HepG2 (cell line): Measurements from ENCODE around the gene INF2. TPM values are rescaled to one million over a fixed set of nuclear protein-coding genes. Genes with fewer than 3 reads are reported as not detected.

ENCODE experiments used
- GATAD2A ChIP-seq: IDR thresholded peaks from 2 replicates; pipeline ENCODE4 v1.6.1; 2016
- LCORL ChIP-seq, 2 experiments: fragments of 450-650 bp in 1 of 2; sonication (generic) in 1 of 2; formaldehyde crosslinking in 1 of 2; IDR thresholded peaks; 2 replicates each; pipeline versions ENCODE4 v1.5.0 to v1.6.1; 2017 to 2020; ENCODE audit warnings: antibody characterized with exemption in 1 of 2, missing genetic modification reagents in 1 of 2
- NCOA1 ChIP-seq: sonication (generic); formaldehyde crosslinking; IDR thresholded peaks from 2 replicates; pipeline ENCODE4 v1.9.0; 2021; ENCODE audit warnings: missing genetic modification reagents
- PCBP2 ChIP-seq: fragments of 200-400 bp; formaldehyde crosslinking; optimal IDR thresholded peaks from 2 replicates; pipeline ENCODE3; 2018; ENCODE audit warnings: low read length, low read depth; ENCODE audit not compliant: poor library complexity, severe bottlenecking
- SALL2 ChIP-seq: sonication (generic); formaldehyde crosslinking; IDR thresholded peaks from 2 replicates; pipeline ENCODE4 v1.8.1; 2023; ENCODE audit warnings: mild to moderate bottlenecking, missing genetic modification reagents, inconsistent platforms
- TOE1 ChIP-seq: sonication (generic); formaldehyde crosslinking; IDR thresholded peaks from 2 replicates; pipeline ENCODE4 v1.4.0; 2020; ENCODE audit warnings: mild to moderate bottlenecking, missing genetic modification reagents
- ZC3H4 ChIP-seq: sonication (generic); formaldehyde crosslinking; IDR thresholded peaks from 2 replicates; pipeline ENCODE4 v1.4.0; 2020; ENCODE audit warnings: missing genetic modification reagents, borderline replicate concordance
- ZNF207 ChIP-seq: fragments of 450-650 bp; IDR thresholded peaks from 2 replicates; pipeline ENCODE4 v1.6.1; 2016; ENCODE audit warnings: antibody characterized with exemption, borderline replicate concordance
- ZNF224 ChIP-seq: sonication (generic); formaldehyde crosslinking; IDR thresholded peaks from 2 replicates; pipeline ENCODE4 v1.5.0; 2020; ENCODE audit warnings: mild to moderate bottlenecking, missing genetic modification reagents
- ZNF317 ChIP-seq: sonication (generic); formaldehyde crosslinking; IDR thresholded peaks from 2 replicates; pipeline ENCODE4 v1.5.0; 2020; ENCODE audit warnings: mild to moderate bottlenecking, missing genetic modification reagents
- ZNF350 ChIP-seq: sonication (generic); formaldehyde crosslinking; IDR thresholded peaks from 2 replicates; pipeline ENCODE4 v1.4.0; 2020; ENCODE audit warnings: mild to moderate bottlenecking, low read depth, missing genetic modification reagents, borderline replicate concordance
- ZNF383 ChIP-seq: sonication (generic); formaldehyde crosslinking; IDR thresholded peaks from 2 replicates; pipeline ENCODE4 v1.4.0; 2020; ENCODE audit warnings: missing genetic modification reagents, mild to moderate bottlenecking, borderline replicate concordance
- ZNF614 ChIP-seq: IDR thresholded peaks from 2 replicates; pipeline ENCODE4 v1.6.1; 2018; ENCODE audit warnings: missing biosample characterization, missing genetic modification reagents, inconsistent platforms, borderline replicate concordance
- ZNF615 ChIP-seq: sonication (generic); formaldehyde crosslinking; IDR thresholded peaks from 2 replicates; pipeline ENCODE4 v1.5.0; 2020; ENCODE audit warnings: mild to moderate bottlenecking, missing genetic modification reagents, borderline replicate concordance
- ZNF644 ChIP-seq: IDR thresholded peaks from 2 replicates; pipeline ENCODE4 v1.6.1; 2016; ENCODE audit warnings: low read depth
- polyA plus RNA-seq, 8 experiments: library from polyadenylated mRNA; depleted of rRNA in 3 of 8; stranded (reverse) in 7 of 8; unstranded in 1 of 8; fragments of >200 nt; fragmentation: Illumina TruSeq in 4 of 8; extraction: Trizol in 4 of 8; gene quantifications; 2 replicates each; pipeline versions ENCODE4 v1.2.1 to v1.2.3, GENCODE V29; 2011 to 2016; ENCODE audit warnings: low read depth in 4 of 8, missing spikeins in 1 of 8, mixed read lengths in 1 of 8; ENCODE audit not compliant: insufficient read depth in 1 of 8
- total RNA-seq, 5 experiments: library from RNA; depleted of rRNA; stranded (reverse); fragments of >200 nt; fragmentation: Illumina TruSeq; extraction: Trizol; gene quantifications; 2 replicates each; pipeline ENCODE4 v1.2.3, GENCODE V29; 2016; ENCODE audit warnings: low read depth in 1 of 5
- TF ChIP-seq, protein P1 (sequence below): sonication (generic); formaldehyde crosslinking; IDR thresholded peaks from 2 replicates; pipeline ENCODE4 v1.4.0; 2020; ENCODE audit warnings: missing genetic modification reagents, borderline replicate concordance
- TF ChIP-seq, protein P2 (sequence below): sonication (generic); formaldehyde crosslinking; IDR thresholded peaks from 2 replicates; pipeline ENCODE4 v1.5.0; 2020; ENCODE audit warnings: mild to moderate bottlenecking, missing genetic modification reagents
- TF ChIP-seq, protein P3 (sequence below): sonication (generic); formaldehyde crosslinking; IDR thresholded peaks from 2 replicates; pipeline ENCODE4 v1.4.0; 2020; ENCODE audit warnings: mild to moderate bottlenecking, missing genetic modification reagents

Gene INF2
- total and polyA plus RNA-seq, 2 of the 13 experiments (the other 11 are each of a cell fraction or from before 2014, with no cell fraction given), result 16.4 to 26.4 TPM

DNA sequence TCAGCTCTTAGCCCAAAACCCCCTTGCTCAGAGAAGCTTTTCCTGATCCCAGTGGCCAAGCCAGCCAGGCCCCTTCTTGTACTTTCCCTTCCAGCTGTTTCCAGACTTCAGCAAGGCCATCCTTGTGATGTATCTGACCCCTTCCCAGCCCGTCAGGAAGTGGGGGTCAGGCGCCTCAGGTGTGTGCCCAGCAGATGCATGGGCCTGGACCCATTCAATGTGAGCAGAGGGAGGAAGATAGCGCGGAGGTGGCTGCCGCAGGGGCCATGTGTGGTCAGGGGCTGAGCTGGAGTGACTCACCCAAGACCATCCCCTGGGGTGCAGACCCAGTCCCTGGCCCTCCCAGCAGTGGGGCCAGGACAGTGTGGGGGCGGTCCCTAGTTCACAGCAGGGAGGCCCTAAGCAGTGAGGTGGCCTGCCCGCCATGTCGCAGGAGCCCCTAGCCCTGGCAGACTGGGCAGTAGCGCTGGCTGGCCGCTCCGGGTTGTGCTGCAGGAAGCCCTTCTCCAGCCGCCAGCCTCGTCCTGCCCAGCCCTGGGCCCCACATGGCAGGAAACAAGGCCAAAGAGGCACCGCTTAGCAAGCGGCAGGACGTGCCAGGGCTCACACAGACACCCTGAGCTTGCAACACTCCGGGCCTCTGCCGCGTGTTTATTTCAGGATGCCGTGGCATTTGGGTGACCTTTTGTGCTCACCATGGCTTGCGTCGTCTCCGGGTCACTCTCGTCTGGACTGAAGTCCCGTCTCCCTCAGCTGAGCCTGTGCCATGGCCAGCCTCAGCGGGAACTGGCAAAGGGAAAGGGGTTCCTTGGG lies 46.6 kb downstream of the INF2 start (continued):
- TF ChIP-seq, protein P1, sequence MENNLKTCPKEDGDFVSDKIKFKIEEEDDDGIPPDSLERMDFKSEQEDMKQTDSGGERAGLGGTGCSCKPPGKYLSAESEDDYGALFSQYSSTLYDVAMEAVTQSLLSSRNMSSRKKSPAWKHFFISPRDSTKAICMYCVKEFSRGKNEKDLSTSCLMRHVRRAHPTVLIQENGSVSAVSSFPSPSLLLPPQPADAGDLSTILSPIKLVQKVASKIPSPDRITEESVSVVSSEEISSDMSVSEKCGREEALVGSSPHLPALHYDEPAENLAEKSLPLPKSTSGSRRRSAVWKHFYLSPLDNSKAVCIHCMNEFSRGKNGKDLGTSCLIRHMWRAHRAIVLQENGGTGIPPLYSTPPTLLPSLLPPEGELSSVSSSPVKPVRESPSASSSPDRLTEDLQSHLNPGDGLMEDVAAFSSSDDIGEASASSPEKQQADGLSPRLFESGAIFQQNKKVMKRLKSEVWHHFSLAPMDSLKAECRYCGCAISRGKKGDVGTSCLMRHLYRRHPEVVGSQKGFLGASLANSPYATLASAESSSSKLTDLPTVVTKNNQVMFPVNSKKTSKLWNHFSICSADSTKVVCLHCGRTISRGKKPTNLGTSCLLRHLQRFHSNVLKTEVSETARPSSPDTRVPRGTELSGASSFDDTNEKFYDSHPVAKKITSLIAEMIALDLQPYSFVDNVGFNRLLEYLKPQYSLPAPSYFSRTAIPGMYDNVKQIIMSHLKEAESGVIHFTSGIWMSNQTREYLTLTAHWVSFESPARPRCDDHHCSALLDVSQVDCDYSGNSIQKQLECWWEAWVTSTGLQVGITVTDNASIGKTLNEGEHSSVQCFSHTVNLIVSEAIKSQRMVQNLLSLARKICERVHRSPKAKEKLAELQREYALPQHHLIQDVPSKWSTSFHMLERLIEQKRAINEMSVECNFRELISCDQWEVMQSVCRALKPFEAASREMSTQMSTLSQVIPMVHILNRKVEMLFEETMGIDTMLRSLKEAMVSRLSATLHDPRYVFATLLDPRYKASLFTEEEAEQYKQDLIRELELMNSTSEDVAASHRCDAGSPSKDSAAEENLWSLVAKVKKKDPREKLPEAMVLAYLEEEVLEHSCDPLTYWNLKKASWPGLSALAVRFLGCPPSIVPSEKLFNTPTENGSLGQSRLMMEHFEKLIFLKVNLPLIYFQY (CRISPR knock-in tag), result peak; percentile 87; the same call in 1 of the 2 replicates
- TF ChIP-seq ZNF644 (CRISPR knock-in tag) (no peak), ZNF614 (peak; percentile 89; the same call in 1 of the 2 replicates), NCOA1 (CRISPR knock-in tag) (no peak), LCORL (IDR thresholded peaks at IDR 0.05) (no peak), LCORL (CRISPR knock-in tag; IDR thresholded peaks at IDR 0.05) (peak; percentile 96), PCBP2 (no peak), SALL2 (CRISPR knock-in tag) (no peak), ZNF350 (CRISPR knock-in tag) (peak; percentile 64), ZNF615 (CRISPR knock-in tag) (no peak), ZNF207 (no peak), ZNF224 (CRISPR knock-in tag) (no peak), TOE1 (CRISPR knock-in tag) (no peak), GATAD2A (CRISPR knock-in tag) (peak; percentile 91), ZNF383 (no peak), ZC3H4 (CRISPR knock-in tag) (no peak), ZNF317 (CRISPR knock-in tag) (peak; percentile 75; the same call in 1 of the 2 replicates)
- TF ChIP-seq, protein P2, sequence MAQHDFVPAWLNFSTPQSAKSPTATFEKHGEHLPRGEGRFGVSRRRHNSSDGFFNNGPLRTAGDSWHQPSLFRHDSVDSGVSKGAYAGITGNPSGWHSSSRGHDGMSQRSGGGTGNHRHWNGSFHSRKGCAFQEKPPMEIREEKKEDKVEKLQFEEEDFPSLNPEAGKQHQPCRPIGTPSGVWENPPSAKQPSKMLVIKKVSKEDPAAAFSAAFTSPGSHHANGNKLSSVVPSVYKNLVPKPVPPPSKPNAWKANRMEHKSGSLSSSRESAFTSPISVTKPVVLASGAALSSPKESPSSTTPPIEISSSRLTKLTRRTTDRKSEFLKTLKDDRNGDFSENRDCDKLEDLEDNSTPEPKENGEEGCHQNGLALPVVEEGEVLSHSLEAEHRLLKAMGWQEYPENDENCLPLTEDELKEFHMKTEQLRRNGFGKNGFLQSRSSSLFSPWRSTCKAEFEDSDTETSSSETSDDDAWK (CRISPR knock-in tag), result no peak
- TF ChIP-seq, protein P3, sequence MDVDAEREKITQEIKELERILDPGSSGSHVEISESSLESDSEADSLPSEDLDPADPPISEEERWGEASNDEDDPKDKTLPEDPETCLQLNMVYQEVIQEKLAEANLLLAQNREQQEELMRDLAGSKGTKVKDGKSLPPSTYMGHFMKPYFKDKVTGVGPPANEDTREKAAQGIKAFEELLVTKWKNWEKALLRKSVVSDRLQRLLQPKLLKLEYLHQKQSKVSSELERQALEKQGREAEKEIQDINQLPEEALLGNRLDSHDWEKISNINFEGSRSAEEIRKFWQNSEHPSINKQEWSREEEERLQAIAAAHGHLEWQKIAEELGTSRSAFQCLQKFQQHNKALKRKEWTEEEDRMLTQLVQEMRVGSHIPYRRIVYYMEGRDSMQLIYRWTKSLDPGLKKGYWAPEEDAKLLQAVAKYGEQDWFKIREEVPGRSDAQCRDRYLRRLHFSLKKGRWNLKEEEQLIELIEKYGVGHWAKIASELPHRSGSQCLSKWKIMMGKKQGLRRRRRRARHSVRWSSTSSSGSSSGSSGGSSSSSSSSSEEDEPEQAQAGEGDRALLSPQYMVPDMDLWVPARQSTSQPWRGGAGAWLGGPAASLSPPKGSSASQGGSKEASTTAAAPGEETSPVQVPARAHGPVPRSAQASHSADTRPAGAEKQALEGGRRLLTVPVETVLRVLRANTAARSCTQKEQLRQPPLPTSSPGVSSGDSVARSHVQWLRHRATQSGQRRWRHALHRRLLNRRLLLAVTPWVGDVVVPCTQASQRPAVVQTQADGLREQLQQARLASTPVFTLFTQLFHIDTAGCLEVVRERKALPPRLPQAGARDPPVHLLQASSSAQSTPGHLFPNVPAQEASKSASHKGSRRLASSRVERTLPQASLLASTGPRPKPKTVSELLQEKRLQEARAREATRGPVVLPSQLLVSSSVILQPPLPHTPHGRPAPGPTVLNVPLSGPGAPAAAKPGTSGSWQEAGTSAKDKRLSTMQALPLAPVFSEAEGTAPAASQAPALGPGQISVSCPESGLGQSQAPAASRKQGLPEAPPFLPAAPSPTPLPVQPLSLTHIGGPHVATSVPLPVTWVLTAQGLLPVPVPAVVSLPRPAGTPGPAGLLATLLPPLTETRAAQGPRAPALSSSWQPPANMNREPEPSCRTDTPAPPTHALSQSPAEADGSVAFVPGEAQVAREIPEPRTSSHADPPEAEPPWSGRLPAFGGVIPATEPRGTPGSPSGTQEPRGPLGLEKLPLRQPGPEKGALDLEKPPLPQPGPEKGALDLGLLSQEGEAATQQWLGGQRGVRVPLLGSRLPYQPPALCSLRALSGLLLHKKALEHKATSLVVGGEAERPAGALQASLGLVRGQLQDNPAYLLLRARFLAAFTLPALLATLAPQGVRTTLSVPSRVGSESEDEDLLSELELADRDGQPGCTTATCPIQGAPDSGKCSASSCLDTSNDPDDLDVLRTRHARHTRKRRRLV (CRISPR knock-in tag), result no peak
